Neuron (in vitro differentiated cells): Measurements from ENCODE around the gene ASTN1.
"Not testable (repeated sequence)": the region's sequence is repeated elsewhere in the genome, so short reads cannot be mapped to it uniquely, and the experiment has no call there.

Experiments
- H2AFZ ChIP-seq: one replicate; pipeline ENCODE4 v1.6.1; 2013; ENCODE audit warnings: low read depth, mild to moderate bottlenecking, inconsistent platforms, low read length, moderate library complexity
- H3K27me3 ChIP-seq: one replicate; pipeline ENCODE4 v1.6.1; 2013; ENCODE audit warnings: low read length; ENCODE audit not compliant: insufficient read depth
- H3K36me3 ChIP-seq: one replicate; pipeline ENCODE4 v1.6.1; 2013; ENCODE audit warnings: low read length; ENCODE audit not compliant: insufficient read depth
- H3K4me1 ChIP-seq: one replicate; pipeline ENCODE4 v1.6.1; 2013; ENCODE audit warnings: low read length; ENCODE audit not compliant: insufficient read depth
- H3K4me3 ChIP-seq: 2 replicates; pipeline ENCODE4 v1.5.1; 2013; ENCODE audit warnings: mild to moderate bottlenecking, low read length, moderate library complexity
- H3K9me3 ChIP-seq: one replicate; pipeline ENCODE4 v1.6.1; 2013; ENCODE audit warnings: low read length

Gene ASTN1

DNA sequence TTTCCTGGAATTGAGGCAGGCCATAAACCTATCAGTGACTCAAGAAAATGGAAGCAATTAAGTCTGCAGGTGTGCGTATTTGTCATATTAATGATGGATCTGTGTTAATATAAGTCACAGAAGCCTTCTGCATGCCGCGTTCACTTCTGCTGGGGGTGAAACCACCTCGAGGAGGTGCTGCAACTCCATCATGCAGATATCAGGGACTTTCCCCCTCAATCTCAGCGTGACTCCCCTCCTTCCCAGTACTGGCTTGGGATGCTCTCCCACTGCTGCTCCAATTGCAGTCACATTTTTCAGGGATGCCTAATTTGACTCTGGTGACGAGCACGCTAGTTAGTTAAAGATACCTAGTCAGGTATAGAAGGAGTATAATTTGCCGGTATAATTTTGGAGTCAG, 87.5 kb downstream of the ASTN1 start:
- H3K4me3 ChIP-seq = no peak overlapping the region
- H3K27me3 ChIP-seq = no peaks in the 10 kb centered on the region
- H2AFZ ChIP-seq = no peak overlapping the region
- H3K36me3 ChIP-seq = no peaks in the 10 kb centered on the region
- H3K4me1 ChIP-seq = no peaks in the 10 kb centered on the region
- no peaks in the 10 kb centered on the region for H3K9me3 ChIP-seq

DNA sequence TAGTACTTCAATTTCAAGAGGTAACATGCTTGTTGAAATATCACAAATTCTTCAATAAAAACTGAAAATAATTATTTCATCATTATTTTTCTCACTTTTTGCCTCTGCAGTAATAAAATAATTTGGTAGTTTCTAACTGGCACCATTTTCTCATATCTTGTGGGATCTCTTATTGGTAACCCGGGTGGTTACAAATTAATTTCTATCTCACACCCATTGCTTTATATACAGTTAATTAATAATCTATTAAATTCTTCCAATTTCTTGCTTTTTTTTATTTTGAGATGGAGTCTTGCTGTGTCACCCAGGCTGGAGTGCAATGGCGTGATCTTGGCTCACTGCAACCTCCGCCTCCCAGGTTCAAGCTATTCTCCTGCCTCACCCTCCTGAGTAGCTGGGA, 89.7 kb downstream of the ASTN1 start:
- H3K4me1 ChIP-seq, H3K36me3 ChIP-seq, H2AFZ ChIP-seq, H3K9me3 ChIP-seq, H3K27me3 ChIP-seq, H3K4me3 ChIP-seq: not testable (repeated sequence)

- Histone ChIP-seq H3K9me3 (no peaks in the 10 kb centered on the region), H3K4me3 (no peak overlapping the region), H2AFZ (no peak overlapping the region), H3K27me3 (no peaks in the 10 kb centered on the region), H3K4me1 (no peaks in the 10 kb centered on the region), H3K36me3 (no peaks in the 10 kb centered on the region)
Observed at GRCh38 chr1:177069490-177069889, 95.0 kb downstream of the ASTN1 start.

DNA sequence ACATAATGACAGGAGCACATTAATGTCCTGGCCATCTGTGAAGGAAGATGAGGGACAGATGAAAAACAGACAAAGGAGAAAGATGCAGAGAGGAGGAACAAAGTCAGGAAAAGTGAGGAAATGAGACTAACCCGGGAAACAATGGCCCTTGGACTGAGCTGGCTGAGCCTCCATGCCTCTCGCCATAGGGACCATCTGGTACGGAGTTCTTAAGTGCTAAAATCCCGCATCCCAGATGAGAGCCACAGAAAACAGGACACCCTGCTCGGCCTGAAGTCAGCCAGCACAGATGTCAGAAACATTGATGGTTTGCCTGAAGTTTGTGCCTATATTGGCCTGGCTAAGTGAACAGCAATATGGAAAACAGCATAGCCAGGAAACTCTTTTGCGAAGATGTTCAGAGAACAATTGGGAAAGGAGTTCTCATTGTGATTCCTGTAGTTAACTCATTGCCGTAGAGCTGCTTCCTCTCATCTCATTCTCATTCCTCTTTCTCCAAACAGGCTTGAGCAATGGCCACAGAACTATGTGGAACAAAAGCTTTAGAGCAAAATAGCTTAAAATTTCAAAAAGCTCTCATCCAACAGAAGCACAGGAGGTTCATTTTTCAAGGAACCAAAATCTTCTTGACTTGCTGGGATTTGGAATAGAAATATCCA, 96.6 kb downstream of the ASTN1 start:
- Histone ChIP-seq H2AFZ (no peak overlapping the region), H3K4me3 (no peak overlapping the region), H3K27me3 (no peaks in the 10 kb centered on the region), H3K9me3 (no peaks in the 10 kb centered on the region), H3K36me3 (no peaks in the 10 kb centered on the region), H3K4me1 (no peaks in the 10 kb centered on the region)

GRCh38 chr1:177065430-177065829, 99.1 kb downstream of the ASTN1 start:
- no peak overlapping the region for H3K4me3 ChIP-seq
- no peaks in the 10 kb centered on the region for H3K9me3 ChIP-seq
- H3K27me3 ChIP-seq = no peaks in the 10 kb centered on the region
- no peaks in the 10 kb centered on the region for H3K4me1 ChIP-seq
- H3K36me3 ChIP-seq = no peaks in the 10 kb centered on the region
- no peak overlapping the region for H2AFZ ChIP-seq

- no peaks in the 10 kb centered on the region for H3K36me3 ChIP-seq
- no peaks in the 10 kb centered on the region for H3K4me1 ChIP-seq
- no peaks in the 10 kb centered on the region for H3K27me3 ChIP-seq
- H3K4me3 ChIP-seq = no peak overlapping the region
- no peaks in the 10 kb centered on the region for H3K9me3 ChIP-seq
- no peak overlapping the region for H2AFZ ChIP-seq
Observed at GRCh38 chr1:177063648-177064047, 100.9 kb downstream of the ASTN1 start.

DNA sequence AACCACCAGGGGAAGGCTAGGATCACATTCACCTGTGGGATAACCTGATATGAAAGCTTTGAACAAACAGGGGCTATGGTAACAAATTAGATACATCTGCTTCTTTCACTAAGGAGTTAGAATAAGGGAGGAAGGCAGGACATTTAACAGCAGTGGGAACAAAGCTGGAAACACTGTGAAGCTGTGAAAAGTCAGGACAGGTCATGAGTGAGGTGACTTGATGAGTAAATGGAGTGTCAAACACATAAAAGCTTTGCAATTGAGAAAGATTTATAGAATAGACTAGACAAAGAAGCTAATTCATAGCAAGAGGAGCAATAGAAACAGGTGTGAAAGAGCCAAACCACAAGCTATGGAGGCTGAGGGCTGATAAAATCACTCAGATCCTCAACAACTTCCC, 110.0 kb downstream of the ASTN1 start:
- no peaks in the 10 kb centered on the region for H3K4me1 ChIP-seq
- H3K4me3 ChIP-seq = no peak overlapping the region
- H3K27me3 ChIP-seq = no peaks in the 10 kb centered on the region
- no peaks in the 10 kb centered on the region for H3K36me3 ChIP-seq
- no peak overlapping the region for H2AFZ ChIP-seq
- H3K9me3 ChIP-seq = no peaks in the 10 kb centered on the region

DNA sequence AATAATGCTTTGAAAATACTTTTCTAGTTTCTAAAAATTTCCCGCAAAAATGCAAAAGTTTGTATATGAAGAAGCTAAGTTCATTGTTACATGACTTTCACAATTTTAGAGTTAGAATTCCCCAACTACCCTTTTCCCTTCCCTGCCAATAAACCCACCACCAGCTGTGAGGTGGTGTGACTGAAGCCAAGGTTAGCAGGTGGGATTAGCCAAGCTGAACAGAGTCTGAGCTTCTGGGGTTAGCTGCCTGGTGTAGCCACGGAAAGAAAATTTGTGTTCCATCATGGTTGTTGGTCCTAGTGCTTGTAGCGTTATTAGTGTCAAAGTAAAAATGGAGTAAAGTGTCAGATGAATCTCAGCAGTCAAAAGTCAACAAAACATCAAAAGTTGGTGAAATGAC, 110.9 kb downstream of the ASTN1 start:
- H3K4me1 ChIP-seq = no peaks in the 10 kb centered on the region
- H3K36me3 ChIP-seq = no peaks in the 10 kb centered on the region
- H3K27me3 ChIP-seq = no peaks in the 10 kb centered on the region
- H3K4me3 ChIP-seq = no peak overlapping the region
- no peaks in the 10 kb centered on the region for H3K9me3 ChIP-seq
- no peak overlapping the region for H2AFZ ChIP-seq

- Histone ChIP-seq H3K36me3 (no peaks in the 10 kb centered on the region), H3K4me1 (no peaks in the 10 kb centered on the region), H3K4me3 (no peak overlapping the region), H3K9me3 (no peaks in the 10 kb centered on the region), H3K27me3 (no peaks in the 10 kb centered on the region), H2AFZ (no peak overlapping the region)
Observed at GRCh38 chr1:177048314-177049069, 116.0 kb downstream of the ASTN1 start.

GRCh38 chr1:177045151-177045550, 119.4 kb downstream of the ASTN1 start:
- H3K9me3 ChIP-seq = no peaks in the 10 kb centered on the region
- no peaks in the 10 kb centered on the region for H3K27me3 ChIP-seq
- no peaks in the 10 kb centered on the region for H3K4me1 ChIP-seq
- no peak overlapping the region for H2AFZ ChIP-seq
- no peak overlapping the region for H3K4me3 ChIP-seq
- H3K36me3 ChIP-seq = no peaks in the 10 kb centered on the region

- Histone ChIP-seq H2AFZ (no peak overlapping the region), H3K27me3 (no peaks in the 10 kb centered on the region), H3K36me3 (no peaks in the 10 kb centered on the region), H3K9me3 (no peaks in the 10 kb centered on the region), H3K4me1 (no peaks in the 10 kb centered on the region), H3K4me3 (no peak overlapping the region)
Observed at GRCh38 chr1:177044390-177044789, 120.1 kb downstream of the ASTN1 start.

GRCh38 chr1:177043597-177043996, 120.9 kb downstream of the ASTN1 start:
- H3K27me3 ChIP-seq = no peaks in the 10 kb centered on the region
- no peak overlapping the region for H3K4me3 ChIP-seq
- H3K9me3 ChIP-seq = no peaks in the 10 kb centered on the region

GRCh38 chr1:177035586-177035985, 128.9 kb downstream of the ASTN1 start:
- Histone ChIP-seq H3K36me3 (no peaks in the 10 kb centered on the region), H3K9me3 (no peaks in the 10 kb centered on the region), H3K4me1 (no peaks in the 10 kb centered on the region), H3K4me3 (no peak overlapping the region), H3K27me3 (no peaks in the 10 kb centered on the region), H2AFZ (no peak overlapping the region)

More at GRCh38 chr1:177043597-177043996, 120.9 kb downstream of the ASTN1 start:
- no peaks in the 10 kb centered on the region for H3K4me1 ChIP-seq
- H2AFZ ChIP-seq = no peak overlapping the region
- H3K36me3 ChIP-seq = no peaks in the 10 kb centered on the region

DNA sequence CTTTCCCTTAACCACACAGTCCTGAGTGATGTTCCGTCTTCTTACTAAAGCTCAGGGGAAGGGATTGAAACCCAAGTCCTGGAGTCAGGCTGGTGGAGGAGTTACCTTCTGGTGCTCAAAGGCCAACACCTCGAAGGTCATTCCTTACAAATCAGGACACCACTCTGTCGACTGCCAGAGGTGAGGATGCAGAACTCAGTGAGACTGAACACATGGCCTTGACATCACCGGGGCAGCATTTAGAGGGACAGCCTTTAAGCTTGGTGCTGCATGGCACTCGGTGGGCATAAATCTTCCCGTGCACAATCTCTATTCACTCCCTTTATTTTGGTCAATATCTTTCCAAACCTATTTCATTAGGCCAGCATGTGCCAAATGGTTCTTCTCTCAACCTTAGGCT, 130.9 kb downstream of the ASTN1 start:
- Histone ChIP-seq H3K9me3 (no peaks in the 10 kb centered on the region), H2AFZ (no peak overlapping the region), H3K4me1 (no peaks in the 10 kb centered on the region), H3K36me3 (no peaks in the 10 kb centered on the region), H3K27me3 (no peaks in the 10 kb centered on the region), H3K4me3 (no peak overlapping the region)
